T1000 (cell line): ENCODE data around the gene GRIN1.
A peak's percentile ranks its signal among the peaks of the same experiment; 100 is the strongest.
"Not testable (repeated sequence)": the region's sequence is repeated elsewhere in the genome, so short reads cannot be mapped to it uniquely, and the experiment has no call there.

Source experiments
- DNase-seq: peaks from one replicate; lab custom pipeline; 2025; ENCODE audit warnings: mixed read lengths; lab: John Stamatoyannopoulos, UW

Gene GRIN1

DNA sequence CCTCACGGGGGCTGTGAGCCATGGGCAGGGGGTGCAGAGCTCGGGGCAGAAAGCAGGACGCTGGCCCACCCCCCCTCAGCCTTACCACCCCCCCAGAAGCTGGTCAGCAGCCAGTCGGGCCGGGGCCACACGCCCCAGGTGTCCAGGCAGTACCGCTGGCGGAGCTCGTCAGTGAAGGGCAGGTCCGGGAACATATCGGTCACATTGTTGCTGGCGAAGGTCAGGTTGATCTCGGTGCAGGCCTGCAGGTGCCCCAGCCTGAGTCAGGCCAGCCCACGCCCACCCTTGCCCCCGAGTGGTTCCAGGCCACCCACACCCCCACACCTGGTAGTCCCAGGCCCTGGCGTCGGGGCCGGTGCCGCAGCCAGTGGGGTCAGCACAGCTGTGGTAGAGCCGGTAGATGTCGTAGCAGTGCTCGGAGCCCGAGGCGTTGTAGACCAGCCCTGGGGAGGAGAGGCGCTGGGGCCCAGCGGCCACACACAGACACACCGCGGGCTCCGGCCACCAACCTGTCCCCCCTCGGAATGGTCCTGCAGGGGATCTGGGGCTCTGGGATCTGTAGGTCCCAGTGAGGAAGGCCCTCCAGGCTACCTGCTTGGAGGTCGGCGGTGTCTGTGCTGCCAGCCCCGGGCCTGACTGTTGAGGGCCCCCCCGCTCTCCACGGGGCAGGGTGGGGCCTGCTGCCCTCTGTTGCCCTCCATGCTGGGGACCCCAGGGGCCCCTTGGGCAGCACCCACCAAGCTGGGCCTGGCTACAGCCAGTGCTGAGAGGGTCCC, 27.0 kb upstream of the GRIN1 start:
- no peak for DNase-seq

GRCh38 chr9:137112564-137113384, 26.2 kb upstream of the GRIN1 start:
- DNase-seq: no peak

DNA sequence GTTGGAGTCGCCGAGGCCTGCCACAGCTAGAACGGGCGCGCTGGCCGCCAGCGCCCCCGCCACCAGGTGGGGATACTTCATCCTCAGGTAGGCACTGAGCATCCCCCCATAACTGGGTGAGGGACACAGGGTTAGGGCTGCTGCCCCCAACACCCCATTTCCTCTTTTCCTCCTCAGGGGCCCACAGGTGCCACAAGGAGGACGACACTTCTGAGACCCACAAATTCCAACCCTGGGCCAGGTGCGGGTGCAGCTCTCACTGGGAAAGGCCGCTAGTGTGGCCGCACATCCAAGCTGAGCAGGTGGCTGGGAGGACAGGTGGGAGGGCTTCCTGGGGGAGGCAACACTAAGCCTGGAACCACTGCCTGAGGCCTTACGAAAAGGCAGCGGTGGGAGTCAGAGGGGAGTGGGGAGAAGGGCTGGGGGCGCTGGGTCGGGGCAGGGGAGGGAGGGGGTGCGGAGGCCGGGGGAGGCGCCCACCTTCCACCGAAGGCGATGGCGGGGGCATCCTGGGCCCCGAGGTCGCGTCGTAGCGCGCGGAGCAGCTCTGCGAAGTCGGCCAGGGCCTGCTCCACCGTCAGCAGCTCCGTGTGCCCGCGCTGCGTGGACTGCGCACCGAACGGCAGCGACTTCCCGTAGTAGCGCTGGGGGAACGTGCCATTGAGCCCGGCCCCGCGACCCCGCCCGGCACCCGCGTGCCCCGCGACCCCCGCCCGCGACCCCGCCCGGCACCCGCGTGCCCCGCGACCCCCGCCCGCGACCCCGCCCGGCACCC, 25.4 kb upstream of the GRIN1 start:
- DNase-seq: no peak

DNA sequence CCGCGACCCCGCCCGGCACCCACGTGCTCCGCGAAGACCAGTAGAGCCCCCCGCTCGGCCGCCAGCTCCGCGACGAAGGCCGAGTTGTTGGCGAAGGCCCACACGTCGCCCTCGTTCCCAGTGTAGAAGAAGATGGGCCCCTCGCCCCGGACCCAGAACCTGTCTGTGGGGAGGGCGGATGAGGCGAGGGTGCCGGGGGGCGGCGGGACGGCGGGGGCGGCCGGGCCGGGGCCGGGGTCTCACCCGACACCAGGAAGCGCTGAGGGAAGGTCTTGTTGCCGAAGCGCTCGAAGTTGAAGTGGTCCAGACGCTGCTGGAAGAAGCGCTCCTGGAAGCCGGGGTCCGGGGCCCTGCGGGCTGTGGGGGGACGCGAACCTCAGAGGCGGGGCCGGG, 24.7 kb upstream of the GRIN1 start:
- no peak for DNase-seq

- DNase-seq: peak; percentile 35
These were observed 24.2 kb upstream of the GRIN1 start, which contains the start of gene DPP7 for GRCh38 chr9:137114613-137115393. DPP7 (minus strand) TSS chr9:137114733; CDS start chr9:137114713, 20 bp downstream.

DNA sequence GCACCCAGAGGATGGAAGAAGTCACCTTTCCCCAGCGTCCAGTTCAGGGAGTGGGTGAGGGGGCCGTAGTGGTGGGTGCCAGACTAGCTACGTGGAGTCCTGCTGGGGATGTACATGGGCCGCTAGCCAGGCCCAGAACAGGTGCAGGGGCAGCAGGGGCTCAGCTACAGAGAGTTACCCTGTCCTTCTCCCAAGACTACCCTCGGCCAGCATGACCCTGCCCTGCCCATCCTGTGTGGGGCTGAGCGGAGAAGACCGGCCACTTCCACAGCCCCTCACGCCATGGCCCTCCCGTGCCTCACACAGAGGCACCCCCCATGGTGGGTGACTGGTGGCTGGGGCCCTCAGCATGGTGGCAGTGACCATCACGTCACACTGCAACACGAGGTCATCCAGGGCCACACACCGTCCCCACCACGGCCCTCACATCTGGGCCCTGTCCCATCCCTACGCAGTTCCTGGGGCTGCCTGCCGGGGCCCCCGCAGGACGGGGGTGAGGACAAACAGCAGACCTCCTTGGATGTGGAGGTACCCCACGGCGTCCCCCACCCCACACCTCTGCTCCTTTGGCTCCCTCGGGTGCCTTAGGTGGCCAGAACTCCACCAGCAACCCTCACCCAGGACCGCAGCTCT, 23.4 kb upstream of the GRIN1 start:
- DNase-seq: no peak

DNA sequence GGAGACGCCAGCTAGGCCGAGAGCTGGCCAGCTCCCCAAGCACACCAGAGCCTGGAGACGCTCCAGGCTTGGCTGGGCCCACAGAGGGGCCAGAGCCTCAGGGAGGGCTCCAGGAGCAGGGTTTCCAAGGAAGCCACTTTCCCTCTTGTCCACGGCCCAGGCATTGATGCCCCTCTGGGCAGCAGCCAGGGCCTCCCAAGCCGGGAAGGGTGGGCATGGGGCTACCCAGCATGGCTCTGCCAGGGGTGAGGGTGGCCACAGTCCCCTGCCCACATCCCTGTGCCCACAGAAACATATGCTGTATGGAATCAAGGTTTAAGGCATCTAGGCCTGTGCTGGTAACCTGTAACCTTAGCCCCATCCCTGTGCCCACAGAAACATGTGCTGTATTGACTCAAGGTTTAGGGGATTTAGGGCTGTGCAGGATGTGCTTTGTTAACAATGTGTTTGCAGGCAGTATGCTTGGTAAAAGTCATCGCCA, 22.9 kb upstream of the GRIN1 start:
- DNase-seq: no peak

- DNase-seq: no peak
These were observed 22.2 kb upstream of the GRIN1 start for GRCh38 chr9:137116728-137117127.

- DNase-seq: no peak
These were observed 21.7 kb upstream of the GRIN1 start for GRCh38 chr9:137117269-137117731.

GRCh38 chr9:137118092-137118603, 20.8 kb upstream of the GRIN1 start:
- not testable (repeated sequence) for DNase-seq

- not testable (repeated sequence) for DNase-seq
These were observed 16.8 kb upstream of the GRIN1 start for GRCh38 chr9:137121927-137122795.

GRCh38 chr9:137122796-137123467, 16.0 kb upstream of the GRIN1 start:
- not testable (repeated sequence) for DNase-seq

DNA sequence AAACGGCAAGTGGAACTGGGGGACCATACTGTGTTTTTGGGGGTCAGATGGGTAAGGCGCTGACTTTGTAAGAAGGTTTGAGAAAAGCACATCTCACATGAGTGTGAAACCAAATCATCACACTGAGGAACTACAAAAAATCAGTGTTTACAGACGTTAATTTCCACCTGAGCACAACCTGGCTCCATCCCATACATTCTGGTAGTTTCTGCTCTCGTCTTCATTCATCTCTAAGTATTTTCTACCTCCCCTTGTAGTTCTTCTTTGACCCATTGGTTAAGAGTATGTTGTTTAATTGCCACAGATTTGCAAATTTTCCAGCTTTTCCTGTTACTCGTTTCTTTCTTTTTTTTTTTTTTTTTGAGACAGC, 15.5 kb upstream of the GRIN1 start:
- no peak for DNase-seq

DNA sequence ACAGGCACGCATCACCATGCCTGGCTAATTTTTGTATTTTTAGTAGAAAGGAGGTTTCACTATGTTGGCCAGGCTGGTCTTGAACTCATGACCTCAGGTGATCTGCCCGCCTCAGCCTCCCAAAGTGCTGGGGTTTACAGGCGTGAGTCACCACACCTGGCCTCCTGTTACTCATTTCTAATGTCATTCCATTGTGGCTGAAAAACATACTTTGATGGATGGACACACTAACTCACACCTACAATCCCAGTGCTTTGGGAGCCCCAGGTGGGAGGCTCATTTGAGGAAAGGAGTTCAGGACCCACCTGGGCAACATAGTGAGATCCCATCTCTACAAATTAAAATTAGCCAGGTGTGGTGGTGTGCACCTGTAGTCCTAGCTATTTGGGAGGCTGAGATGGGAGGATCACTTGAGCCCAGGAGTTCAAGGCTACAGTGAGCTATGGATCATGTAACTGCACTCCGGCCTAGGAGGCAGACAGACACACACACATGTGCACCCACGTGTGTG, 14.9 kb upstream of the GRIN1 start:
- not testable (repeated sequence) for DNase-seq

GRCh38 chr9:137126786-137127185, 12.2 kb upstream of the GRIN1 start:
- DNase-seq: no peak

GRCh38 chr9:137127301-137128157, 11.4 kb upstream of the GRIN1 start:
- DNase-seq: no peak

GRCh38 chr9:137128158-137128861, 10.6 kb upstream of the GRIN1 start:
- no peak for DNase-seq
